ENCODE results near the gene RPS6KC1. TPM values are rescaled to one million over a fixed set of nuclear protein-coding genes. Genes with fewer than 3 reads are reported as not detected.

RPS6KC1 gene
- total and polyA plus RNA-seq, 9 of the 15 experiments (the other 6 are each of a cell fraction or from before 2014, with no cell fraction given): 4.3 to 34.6 (median 20.9) TPM

GRCh38 chr1:213124590-213124989 lies 73.5 kb downstream of the RPS6KC1 start (continued):
- TF ChIP-seq ATF3 (IDR thresholded peaks at IDR 0.05): peak; percentile 65
- TF ChIP-seq ATF3 (CRISPR knock-in tag; conservative IDR thresholded peaks at IDR 0.05): no peak
- 0 out of 2 replicates have a peak, but pooled peaks have one; percentile 31 for TF ChIP-seq ATF6 (CRISPR knock-in tag; IDR thresholded peaks at IDR 0.05)
- TF ChIP-seq ZNF639 (CRISPR knock-in tag; conservative IDR thresholded peaks at IDR 0.05 in 1 of 2, IDR thresholded peaks at IDR 0.05 in 1 of 2): peak in 1 of 2 experiments; percentile 73; a peak in 2 of 4 replicates
- no peak for TF ChIP-seq SIN3A (IDR thresholded peaks at IDR 0.05; ENCODE audit: borderline replicate concordance in 2 of 2, control insufficient read depth in 1 of 2, low read depth in 2 of 2, low read length in 2 of 2)
- TF ChIP-seq CHAMP1 (IDR thresholded peaks at IDR 0.05): peak; percentile 95
- TF ChIP-seq FOXO4 (CRISPR knock-in tag; IDR thresholded peaks at IDR 0.05): no peak
- peak in 1 of 2 experiments; percentile 78; a peak in 1 of 3 replicates for TF ChIP-seq CBX3 (IDR thresholded peaks at IDR 0.05; ENCODE audit: borderline replicate concordance in 1 of 2, low read length in 2 of 2)
- peak; percentile 98 for TF ChIP-seq DPF2 (IDR thresholded peaks at IDR 0.05)
- no peak for TF ChIP-seq ARID2 (IDR thresholded peaks at IDR 0.05)
- peak; percentile 48; the same call in 1 of the 2 replicates for TF ChIP-seq ZKSCAN8 (CRISPR knock-in tag; IDR thresholded peaks at IDR 0.05)
- TF ChIP-seq SIRT6 (IDR thresholded peaks at IDR 0.05; ENCODE audit: low read depth, low read length): no peak
- peak; percentile 77; the same call in 1 of the 2 replicates for TF ChIP-seq NCOA1 (IDR thresholded peaks at IDR 0.05; ENCODE audit: low read depth)
- peak; percentile 48 for TF ChIP-seq RBM25 (IDR thresholded peaks at IDR 0.05; ENCODE audit: low read depth, low read length, severe bottlenecking)
- no peak for TF ChIP-seq HNRNPUL1 (IDR thresholded peaks at IDR 0.05; ENCODE audit: low read length)
- peak; percentile 58 for TF ChIP-seq CXXC5 (CRISPR knock-in tag; IDR thresholded peaks at IDR 0.05)
- no peak for TF ChIP-seq NFRKB (IDR thresholded peaks at IDR 0.05; ENCODE audit: low read depth)
- TF ChIP-seq SMARCA4 (IDR thresholded peaks at IDR 0.05): peak; percentile 97
- TF ChIP-seq EHMT2 (IDR thresholded peaks at IDR 0.05): peak; percentile 89
- TF ChIP-seq TCF3 (CRISPR knock-in tag; IDR thresholded peaks at IDR 0.05): peak; percentile 92
- TF ChIP-seq RBM17 (IDR thresholded peaks at IDR 0.05; ENCODE audit: borderline replicate concordance, low read depth, low read length): no peak

All from K562 (cell line).